Left ventricle myocardium inferior (tissue), 1 donor: ENCODE measurements around the gene TRMT2B. TPM values are rescaled to one million over a fixed set of nuclear protein-coding genes. Genes with fewer than 3 reads are reported as not detected.

Experiments
- DNase-seq: peaks from one replicate; pipeline ENCODE4 v3.0.0-alpha.2; 2020
- H3K27ac ChIP-seq: fragments of 200-600 bp; replicated peaks from 2 replicates; pipeline ENCODE4 v1.8.0; 2021
- H3K27me3 ChIP-seq: fragments of 200-600 bp; 2 replicates; pipeline ENCODE4 v1.8.0; 2021; ENCODE audit warnings: low read depth
- H3K36me3 ChIP-seq: fragments of 200-600 bp; 2 replicates; pipeline ENCODE4 v1.8.0; 2021
- H3K4me1 ChIP-seq: fragments of 200-600 bp; 2 replicates; pipeline ENCODE4 v1.8.0; 2021
- H3K4me3 ChIP-seq: fragments of 200-600 bp; 2 replicates; pipeline ENCODE4 v1.8.0; 2021; ENCODE audit warnings: mild to moderate bottlenecking, moderate library complexity
- H3K9me3 ChIP-seq: fragments of 200-600 bp; replicated peaks from 2 replicates; pipeline ENCODE4 v1.8.0; 2021
- intact Hi-C: fragments of 100-400 bp; cut with micrococcal nuclease; formaldehyde crosslinking; loops from one replicate; pipeline ENCODE4 v1.11.0; 2022
- total RNA-seq: library from RNA; stranded (reverse); fragmentation: NEBNext Ultra II Directional; extraction: Animal tissue kit (Norgen Biotek cat#: 25700); gene quantifications from one replicate; pipeline ENCODE4 v1.2.1, GENCODE V29; 2021
- TF ChIP-seq, protein P1 (sequence below): fragments of 200-600 bp; IDR thresholded peaks from 2 replicates; pipeline ENCODE4 v1.8.0; 2021; ENCODE audit warnings: antibody characterized with exemption, mild to moderate bottlenecking, borderline replicate concordance
- donor health status: DM: no; HTN: yes; CAD: no; lungs with severe emphysema.

The TRMT2B gene
- total RNA-seq, 1 donor from 2014 or later, result 17.3 TPM

DNA sequence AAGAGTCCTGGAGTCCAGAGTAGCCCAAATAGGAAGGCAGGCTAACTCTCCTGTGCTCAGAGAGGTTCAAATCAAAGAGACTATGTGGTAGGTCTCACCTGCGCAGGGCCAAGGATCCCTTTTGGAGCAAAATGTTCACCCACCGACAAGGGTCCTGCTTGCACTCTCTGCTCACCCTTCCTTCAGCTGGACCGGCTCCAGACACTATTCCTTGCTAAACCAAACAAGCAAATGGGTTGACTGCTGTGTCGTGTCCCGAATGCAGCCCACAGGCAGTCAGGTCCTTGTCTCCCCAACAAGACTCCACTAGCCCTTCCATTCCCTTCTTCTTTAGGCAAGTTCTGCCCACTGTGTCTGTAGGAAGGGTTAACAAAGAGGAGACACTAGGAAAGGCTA, 760 bp downstream of the TRMT2B start:
- TF ChIP-seq, protein P1, sequence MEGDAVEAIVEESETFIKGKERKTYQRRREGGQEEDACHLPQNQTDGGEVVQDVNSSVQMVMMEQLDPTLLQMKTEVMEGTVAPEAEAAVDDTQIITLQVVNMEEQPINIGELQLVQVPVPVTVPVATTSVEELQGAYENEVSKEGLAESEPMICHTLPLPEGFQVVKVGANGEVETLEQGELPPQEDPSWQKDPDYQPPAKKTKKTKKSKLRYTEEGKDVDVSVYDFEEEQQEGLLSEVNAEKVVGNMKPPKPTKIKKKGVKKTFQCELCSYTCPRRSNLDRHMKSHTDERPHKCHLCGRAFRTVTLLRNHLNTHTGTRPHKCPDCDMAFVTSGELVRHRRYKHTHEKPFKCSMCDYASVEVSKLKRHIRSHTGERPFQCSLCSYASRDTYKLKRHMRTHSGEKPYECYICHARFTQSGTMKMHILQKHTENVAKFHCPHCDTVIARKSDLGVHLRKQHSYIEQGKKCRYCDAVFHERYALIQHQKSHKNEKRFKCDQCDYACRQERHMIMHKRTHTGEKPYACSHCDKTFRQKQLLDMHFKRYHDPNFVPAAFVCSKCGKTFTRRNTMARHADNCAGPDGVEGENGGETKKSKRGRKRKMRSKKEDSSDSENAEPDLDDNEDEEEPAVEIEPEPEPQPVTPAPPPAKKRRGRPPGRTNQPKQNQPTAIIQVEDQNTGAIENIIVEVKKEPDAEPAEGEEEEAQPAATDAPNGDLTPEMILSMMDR, result no peak
- Histone ChIP-seq H3K4me1 (peaks cover 7% of the 10 kb centered on the region), H3K36me3 (no peaks in the 10 kb centered on the region), H3K4me3 (peak overlapping the region; percentile 76), H3K27me3 (no peaks in the 10 kb centered on the region), H3K27ac (peak overlapping the region; percentile 92), H3K9me3 (no peaks in the 10 kb centered on the region)
- intact Hi-C loops, result no loop called here
- no peak for DNase-seq

DNA sequence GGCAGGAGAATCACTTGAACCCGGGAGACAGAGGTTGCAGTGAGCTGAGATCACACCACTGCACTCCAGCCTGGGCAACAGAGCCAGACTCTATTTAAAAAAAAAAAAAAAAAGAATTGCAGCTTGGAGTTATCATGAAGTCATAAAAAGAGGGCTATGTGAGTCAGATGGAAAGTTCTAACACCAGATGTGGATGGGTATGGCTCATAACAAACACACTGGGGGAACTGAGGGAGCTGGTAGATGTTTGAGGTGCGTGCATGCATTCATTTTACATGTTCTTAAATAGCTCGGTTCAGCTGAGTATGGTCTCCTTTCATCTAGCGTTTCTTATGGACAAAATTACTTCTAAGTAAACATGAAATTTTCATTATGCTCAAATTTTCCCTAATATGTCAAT, 11.7 kb downstream of the TRMT2B start:
- peaks cover 25% of the 10 kb centered on the region for H3K36me3 ChIP-seq
- intact Hi-C loops, result no loop called here

GRCh38 chrX:101037231-101037630, 14.7 kb downstream of the TRMT2B start:
- peaks cover 40% of the 10 kb centered on the region for H3K36me3 ChIP-seq
- no peaks in the 10 kb centered on the region for H3K27me3 ChIP-seq
- no peak overlapping the region for H3K4me3 ChIP-seq
- H3K27ac ChIP-seq, result no peak overlapping the region
- H3K9me3 ChIP-seq, result no peaks in the 10 kb centered on the region
- no peaks in the 10 kb centered on the region for H3K4me1 ChIP-seq
- TF ChIP-seq, protein P1, result no peak
- intact Hi-C loops, result no loop called here
- DNase-seq, result no peak

More for the DNA sequence above, 11.7 kb downstream of the TRMT2B start:
- Histone ChIP-seq H3K27ac (no peak overlapping the region), H3K27me3 (no peaks in the 10 kb centered on the region), H3K4me3 (no peak overlapping the region), H3K9me3 (no peaks in the 10 kb centered on the region), H3K4me1 (no peaks in the 10 kb centered on the region)
- TF ChIP-seq, protein P1, result no peak
- DNase-seq, result no peak

- peaks cover 35% of the 10 kb centered on the region for H3K36me3 ChIP-seq
- intact Hi-C loops, result no loop called here
Measured at GRCh38 chrX:101029665-101030064, 22.2 kb downstream of the TRMT2B start.

DNA sequence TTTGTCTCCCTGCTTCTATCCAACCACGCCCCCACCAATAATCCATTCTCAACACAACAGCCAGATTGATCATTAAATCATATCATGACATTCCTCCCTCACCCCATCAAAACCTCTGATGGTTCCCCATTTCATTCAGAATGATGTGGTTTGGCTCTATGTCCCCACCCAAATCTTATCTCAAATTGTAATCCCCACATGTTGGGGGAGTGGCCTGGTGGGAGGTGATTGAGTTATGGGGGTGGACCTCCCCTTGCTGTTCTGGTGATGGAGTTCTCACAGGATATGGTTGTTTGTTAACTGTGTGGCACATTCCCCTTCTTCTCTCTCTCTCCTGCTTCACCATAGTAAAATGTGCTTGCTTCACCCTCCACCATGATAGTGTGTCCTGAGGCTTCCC, 23.3 kb downstream of the TRMT2B start:
- Histone ChIP-seq H3K4me1 (no peaks in the 10 kb centered on the region), H3K4me3 (no peak overlapping the region), H3K27ac (no peak overlapping the region), H3K9me3 (no peaks in the 10 kb centered on the region), H3K27me3 (no peaks in the 10 kb centered on the region), H3K36me3 (peaks cover 33% of the 10 kb centered on the region)
- TF ChIP-seq, protein P1, result no peak
- intact Hi-C loops, result no loop called here
- no peak for DNase-seq

More at GRCh38 chrX:101029665-101030064, 22.2 kb downstream of the TRMT2B start:
- TF ChIP-seq, protein P1, result no peak
- Histone ChIP-seq H3K27ac (no peak overlapping the region), H3K4me3 (no peak overlapping the region), H3K4me1 (no peaks in the 10 kb centered on the region), H3K27me3 (no peaks in the 10 kb centered on the region), H3K9me3 (no peaks in the 10 kb centered on the region)
- no peak for DNase-seq
